ENCODE results near the gene PRAMEF14.
"Not testable (repeated sequence)": the region's sequence is repeated elsewhere in the genome, so short reads cannot be mapped to it uniquely, and the experiment has no call there.

The PRAMEF14 gene

DNA sequence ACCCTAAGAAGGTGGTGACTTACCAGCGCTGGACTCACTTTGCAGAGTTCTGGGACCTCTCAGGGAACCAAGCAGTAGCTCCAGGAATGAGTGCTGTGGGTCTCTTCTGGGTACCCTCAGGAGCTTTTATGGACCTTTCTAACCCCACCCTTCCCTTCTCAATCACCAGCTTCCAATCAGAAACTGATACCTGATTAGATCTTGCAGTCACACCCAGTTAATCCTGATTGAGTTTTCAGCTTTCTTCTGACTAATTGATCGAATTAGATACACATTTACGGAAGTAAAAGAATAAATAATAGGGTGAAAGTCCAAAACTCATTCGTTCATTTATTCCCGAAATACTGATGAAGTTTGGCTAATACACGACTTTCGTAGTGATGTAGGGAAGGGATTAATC lies at the start of gene PRAMEF14:
TSS of gene PRAMEF14 (minus strand) at position 101 of the 400 bp plus-strand sequence. CDS start 1,820 bp downstream, outside the sequence.
- DNase-seq: not testable (repeated sequence)

DNA sequence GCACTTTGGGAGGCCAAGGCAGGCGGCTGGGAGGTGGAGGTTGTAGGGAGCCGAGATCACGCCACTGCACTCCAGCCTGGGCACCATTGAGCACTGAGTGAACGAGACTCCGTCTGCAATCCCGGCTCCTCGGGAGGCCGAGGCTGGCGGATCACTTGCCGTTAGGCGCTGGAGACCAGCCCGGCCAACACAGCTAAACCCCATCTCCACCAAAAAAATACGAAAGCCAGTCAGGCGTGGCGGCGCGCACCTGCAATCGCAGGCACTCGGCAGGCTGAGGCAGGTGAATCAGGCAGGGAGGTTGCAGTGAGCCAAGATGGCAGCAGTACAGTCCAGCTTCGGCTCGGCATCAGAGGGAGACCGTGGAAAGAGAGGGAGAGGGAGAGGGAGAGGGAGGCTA lies 48.4 kb upstream of the PRAMEF14 start:
- not testable (repeated sequence) for DNase-seq

DNA sequence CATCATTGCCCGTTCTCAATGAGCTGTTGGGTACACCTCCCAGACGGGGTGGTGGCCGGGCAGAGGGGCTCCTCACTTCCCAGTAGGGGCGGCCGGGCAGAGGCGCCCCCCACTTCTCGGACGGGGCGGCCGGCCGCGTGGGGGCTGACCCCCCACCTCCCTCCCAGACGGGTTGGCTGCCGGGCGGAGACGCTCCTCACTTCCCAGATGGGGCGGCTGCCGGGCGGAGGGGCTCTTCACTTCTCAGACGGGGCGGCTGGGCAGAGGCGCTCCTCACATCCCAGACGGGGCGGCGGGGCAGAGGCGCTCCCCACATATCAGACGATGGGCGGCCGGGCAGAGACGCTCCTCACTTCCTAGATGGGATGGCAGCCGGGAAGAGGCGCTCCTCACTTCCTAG lies 47.8 kb upstream of the PRAMEF14 start:
- DNase-seq: not testable (repeated sequence)

DNA sequence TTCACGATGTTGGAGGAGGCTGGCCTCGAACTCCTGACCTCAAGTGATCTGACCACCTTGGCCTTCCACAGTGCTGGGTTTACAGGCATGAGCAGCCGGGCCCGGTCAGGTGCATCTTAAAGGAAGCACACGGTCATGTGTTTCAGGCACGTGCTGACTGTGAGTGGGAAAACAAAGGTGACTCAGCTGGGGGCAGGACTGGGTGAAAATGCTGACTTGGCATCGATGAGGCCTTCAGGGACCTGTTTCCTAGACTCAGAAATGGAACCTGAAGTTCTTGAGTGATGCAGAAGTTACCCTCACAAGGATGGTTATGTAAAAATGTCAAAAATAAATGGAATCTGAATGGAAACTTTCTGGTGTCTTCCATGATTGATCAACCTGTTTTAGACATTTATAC lies 46.1 kb upstream of the PRAMEF14 start:
- DNase-seq: not testable (repeated sequence)

DNA sequence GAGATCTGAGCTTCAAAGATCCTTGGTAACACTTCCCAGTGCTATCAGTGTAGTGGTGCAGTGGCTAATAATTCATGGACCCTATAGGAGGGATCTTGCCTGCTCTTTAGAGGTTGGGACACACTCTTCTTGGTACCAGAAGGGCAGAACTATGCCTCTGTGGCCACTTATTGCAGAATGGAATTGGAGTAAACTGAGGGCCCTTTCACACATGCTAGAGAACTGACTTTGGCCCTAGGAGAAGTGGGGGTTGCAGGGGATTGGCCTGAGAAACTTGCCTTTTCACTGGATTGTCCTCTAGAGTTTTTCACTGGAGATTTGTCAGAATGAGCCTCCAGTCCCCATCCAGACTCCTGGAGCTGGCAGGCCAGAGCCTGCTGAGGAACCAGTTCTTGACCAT lies 42.4 kb upstream of the PRAMEF14 start, which contains the start of gene PRAMEF17:
TSS of gene PRAMEF17 (plus strand) at position 301 of the 400 bp plus-strand sequence. CDS start at position 327, 26 bp downstream.
- DNase-seq: not testable (repeated sequence)

DNA sequence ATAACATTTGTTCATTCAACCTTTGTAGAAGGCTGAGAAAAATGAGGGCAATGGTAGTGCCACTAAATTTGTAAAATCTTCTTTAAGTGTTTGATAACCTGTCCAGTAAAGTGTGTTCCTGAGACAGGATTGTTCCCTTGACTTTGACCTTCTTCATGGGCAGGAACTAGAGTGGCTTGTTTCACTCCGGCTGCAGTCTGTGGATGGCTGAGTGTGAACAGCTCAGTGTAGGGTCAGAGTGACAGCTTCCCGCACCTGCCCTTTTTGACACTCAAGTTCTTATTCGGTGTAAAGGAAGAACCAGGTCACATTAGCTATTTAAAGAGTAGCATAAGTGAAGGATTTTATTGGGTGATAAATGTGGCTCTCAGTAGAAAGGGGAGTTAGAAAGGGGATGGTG lies 33.4 kb upstream of the PRAMEF14 start:
- DNase-seq: not testable (repeated sequence)

- DNase-seq: not testable (repeated sequence)
Measured at GRCh38 chr1:13378983-13379382, 32.0 kb upstream of the PRAMEF14 start.

- not testable (repeated sequence) for DNase-seq
Measured at GRCh38 chr1:13368544-13368943, 21.6 kb upstream of the PRAMEF14 start.

GRCh38 chr1:13366536-13366935 lies 19.6 kb upstream of the PRAMEF14 start:
- not testable (repeated sequence) for DNase-seq

DNA sequence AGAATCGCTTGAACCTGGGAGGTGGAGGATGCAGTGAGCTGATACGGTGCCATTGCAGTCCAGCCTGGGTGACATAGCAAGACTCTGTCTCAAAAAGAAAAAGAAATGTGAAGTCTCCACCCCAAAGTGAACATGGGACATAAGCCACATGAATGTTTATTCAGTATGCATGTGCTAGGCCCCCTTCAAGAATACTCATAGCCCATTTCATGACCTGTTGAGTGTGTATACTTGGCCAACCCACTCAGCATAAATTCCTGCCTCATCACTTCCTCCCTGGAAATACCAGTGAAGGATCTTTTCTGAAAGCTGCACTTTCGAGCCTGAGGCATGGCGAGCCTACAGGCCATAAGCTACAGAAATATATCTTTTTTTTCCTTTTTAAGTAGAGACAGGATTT lies 18.0 kb upstream of the PRAMEF14 start:
- not testable (repeated sequence) for DNase-seq

DNA sequence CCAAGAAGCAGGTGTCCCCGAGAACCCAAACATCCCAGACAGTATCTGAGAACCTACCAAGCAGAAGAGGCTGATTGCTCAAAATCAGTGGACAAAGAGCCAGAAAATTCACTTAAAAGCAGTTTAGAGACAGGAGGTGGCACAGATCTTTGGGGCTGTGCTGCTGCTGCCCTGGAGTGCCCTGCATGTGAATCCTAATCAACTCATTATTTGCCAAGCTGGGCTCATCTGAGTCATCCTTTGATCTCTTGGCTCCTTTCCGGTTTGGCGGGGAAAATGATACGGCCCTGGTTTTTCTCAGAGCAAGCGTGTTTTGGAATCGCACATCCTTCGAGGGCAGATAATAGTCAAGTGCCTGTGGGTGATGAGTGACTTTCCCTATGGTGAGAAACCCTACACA lies 15.4 kb upstream of the PRAMEF14 start:
- DNase-seq: not testable (repeated sequence)

- not testable (repeated sequence) for DNase-seq
Measured at GRCh38 chr1:13356774-13357173, 9.8 kb upstream of the PRAMEF14 start.

GRCh38 chr1:13354475-13354874 lies 7.5 kb upstream of the PRAMEF14 start:
- not testable (repeated sequence) for DNase-seq

DNA sequence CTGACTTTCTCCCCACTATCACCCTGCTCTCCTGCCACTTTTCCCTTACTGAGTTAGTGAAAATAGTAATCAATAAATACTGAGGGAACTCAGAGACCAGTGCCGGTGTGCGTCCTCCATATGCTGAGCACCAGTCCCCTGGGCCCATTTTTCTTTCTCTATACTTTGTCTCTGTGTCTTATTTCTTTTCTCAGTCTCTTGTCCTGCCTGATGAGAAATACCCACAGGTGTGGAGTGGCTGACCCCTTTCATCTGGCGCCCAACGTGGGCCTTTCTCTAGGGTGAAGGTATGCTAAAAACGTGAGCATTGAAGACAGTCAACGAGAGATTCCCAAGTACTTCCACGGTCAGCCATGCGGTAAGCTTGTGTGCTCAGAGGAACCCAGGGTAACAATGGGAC lies 6.5 kb upstream of the PRAMEF14 start:
- DNase-seq: not testable (repeated sequence)

- DNase-seq: not testable (repeated sequence)
Measured at GRCh38 chr1:13342496-13342895, 4.4 kb downstream of the PRAMEF14 start.

DNA sequence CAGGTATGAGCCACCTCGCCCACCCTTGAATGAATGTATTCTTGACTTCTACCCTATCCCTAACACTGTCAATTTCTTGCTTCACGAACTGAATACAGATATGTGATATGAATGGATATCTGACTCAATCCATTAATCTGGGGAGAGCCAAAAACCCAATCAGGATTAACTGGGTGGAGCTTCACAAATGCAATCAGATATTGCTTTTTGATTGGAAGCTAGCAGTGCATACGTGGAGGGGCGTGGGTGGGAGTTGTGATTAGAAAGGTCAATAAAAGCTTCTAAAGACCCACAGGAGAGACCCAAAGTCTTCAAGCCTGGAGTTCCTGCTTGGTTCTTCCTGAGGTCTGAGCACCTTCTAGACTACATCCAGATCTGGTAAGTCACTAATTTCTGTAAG lies 31.7 kb downstream of the PRAMEF14 start, which contains the start of gene PRAMEF15:
TSS of gene PRAMEF15 (plus strand) at position 301 of the 400 bp plus-strand sequence. CDS start 2,827 bp downstream, outside the sequence.
- DNase-seq: not testable (repeated sequence)

DNA sequence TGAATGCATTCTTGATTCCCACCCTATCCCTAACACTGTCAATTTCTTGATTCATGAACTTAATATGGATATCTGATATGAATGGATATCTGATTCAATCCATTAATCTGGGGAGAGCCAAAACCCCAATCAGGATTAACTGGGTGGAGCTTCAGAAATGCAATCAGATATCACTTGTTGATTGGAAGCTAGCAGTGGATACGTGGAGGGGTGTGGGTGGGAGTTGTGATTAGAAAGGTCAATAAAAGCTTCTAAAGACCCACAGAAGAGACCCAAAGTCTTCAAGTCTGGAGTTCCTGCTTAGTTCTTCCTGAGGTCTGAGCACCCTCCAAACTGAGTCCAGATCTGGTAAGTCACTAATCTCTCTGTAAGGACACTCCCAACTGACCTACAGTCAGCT lies 43.7 kb downstream of the PRAMEF14 start, which contains the start of gene PRAMEF33:
TSS of gene PRAMEF33 (plus strand) at position 301 of the 400 bp plus-strand sequence. CDS start 2,416 bp downstream, outside the sequence.
- not testable (repeated sequence) for DNase-seq

- not testable (repeated sequence) for DNase-seq
Measured at GRCh38 chr1:13302197-13302596, 44.7 kb downstream of the PRAMEF14 start.

DNA sequence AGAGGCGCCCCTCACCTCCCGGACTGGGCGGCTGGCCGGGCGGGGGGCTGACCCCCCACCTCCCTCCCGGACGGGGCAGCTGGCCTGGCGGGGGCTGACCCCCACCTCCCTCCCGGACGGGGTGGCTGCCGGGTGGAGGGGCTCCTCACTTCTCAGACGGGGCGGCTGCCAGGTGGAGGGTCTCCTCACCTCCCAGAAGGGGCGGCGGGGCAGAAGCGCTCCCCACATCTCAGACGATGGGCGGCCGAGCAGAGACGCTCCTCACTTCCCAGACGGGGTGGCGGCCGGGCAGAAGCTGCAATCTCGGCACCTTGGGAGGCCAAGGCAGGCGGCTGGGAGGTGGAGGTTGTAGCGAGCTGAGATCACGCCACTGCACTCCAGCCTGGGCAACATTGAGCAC lies 48.2 kb downstream of the PRAMEF14 start:
- not testable (repeated sequence) for DNase-seq

DNA sequence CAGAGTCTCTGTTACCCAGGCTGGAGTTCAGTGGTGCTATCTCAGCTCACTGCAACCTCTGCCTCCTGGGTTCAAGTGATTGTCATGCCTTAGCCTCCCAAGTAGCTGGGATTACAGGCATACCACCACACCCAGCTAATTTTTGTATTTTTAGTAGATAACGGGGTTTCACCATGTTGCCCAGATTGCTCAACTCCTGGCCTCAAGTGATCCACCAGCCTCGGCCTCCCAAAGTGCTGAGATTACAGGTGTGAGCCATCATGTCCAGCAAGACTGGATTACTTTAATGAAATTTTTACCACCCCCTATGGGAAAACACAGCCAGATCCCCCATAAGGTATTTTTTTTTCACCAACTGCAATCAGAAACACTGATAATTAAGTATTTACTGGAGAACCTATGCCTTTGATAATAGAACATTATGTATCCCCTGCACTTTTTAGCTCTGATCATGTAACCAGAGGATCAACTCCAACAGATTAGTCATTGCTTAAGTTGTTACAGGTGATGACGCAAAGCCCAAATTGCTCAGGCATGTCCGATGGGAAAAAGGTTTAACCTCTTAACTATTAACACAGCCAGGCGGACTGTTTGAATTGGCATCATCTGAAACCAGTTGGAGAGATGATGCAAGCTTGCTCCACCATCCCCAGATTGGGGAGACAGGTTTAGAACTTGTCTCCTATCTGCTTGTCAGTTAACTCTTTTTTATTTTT lies 49.6 kb downstream of the PRAMEF14 start:
- DNase-seq: not testable (repeated sequence)

Data from activated naive CD4-positive, alpha-beta T cell (primary cell).